OCI-LY7 (cell line): Measurements from ENCODE around the gene ELFN1. TPM values are rescaled to one million over a fixed set of nuclear protein-coding genes. Genes with fewer than 3 reads are reported as not detected.

ENCODE experiments used
- BruUV-seq: library from RNA; stranded (reverse); fragments of 400-500 nt; replicated peaks from 2 replicates; lab custom pipeline; 2021; lab: Mats Ljungman, UMichigan
- CTCF ChIA-PET: fragments of 300-600 bp; sonication (Branson Sonifier 250); formaldehyde crosslinking; loops from one replicate; lab custom pipeline; 2022; ENCODE audit warnings: antibody characterized with exemption; ENCODE audit not compliant: unreplicated experiment; lab: Charles Lee
- POLR2A ChIA-PET: fragments of 300-600 bp; sonication (Branson Sonifier 250); formaldehyde crosslinking; loops from one replicate; lab custom pipeline; 2022; ENCODE audit warnings: antibody characterized with exemption; lab: Charles Lee
- DNase-seq: peaks from one replicate; pipeline ENCODE4 v3.0.0-alpha.2; 2015; ENCODE audit warnings: low spot score
- H2AFZ ChIP-seq: fragments of 200-600 bp; sonication (generic), shearing (Covaris generic); 2 replicates; pipeline ENCODE4 v1.6.1; 2014; ENCODE audit warnings: mild to moderate bottlenecking, antibody characterized with exemption, low read length, moderate library complexity
- H3K27ac ChIP-seq: fragments of 200-600 bp; sonication (generic); 2 replicates; pipeline ENCODE4 v1.5.1; 2014; ENCODE audit warnings: mixed run types, low read depth, mild to moderate bottlenecking, moderate library complexity, low read length, inconsistent platforms; ENCODE audit not compliant: poor library complexity, severe bottlenecking
- H3K36me3 ChIP-seq: fragments of 200-600 bp; sonication (generic); 2 replicates; pipeline ENCODE4 v1.6.1; 2014; ENCODE audit warnings: mild to moderate bottlenecking, antibody characterized with exemption, low read length, moderate library complexity, mixed read lengths; ENCODE audit not compliant: insufficient read depth
- H3K4me1 ChIP-seq: fragments of 200-600 bp; sonication (generic); 2 replicates; pipeline ENCODE4 v1.5.1; 2014; ENCODE audit warnings: mild to moderate bottlenecking, low read length; ENCODE audit not compliant: insufficient read depth, poor library complexity, severe bottlenecking
- H3K4me2 ChIP-seq: fragments of 200-600 bp; sonication (generic); 2 replicates; pipeline ENCODE4 v1.6.1; 2014; ENCODE audit warnings: mild to moderate bottlenecking, low read length
- H3K4me3 ChIP-seq: fragments of 200-600 bp; sonication (generic); 2 replicates; pipeline ENCODE4 v1.5.1; 2014; ENCODE audit warnings: mild to moderate bottlenecking, low read depth, low read length; ENCODE audit not compliant: poor library complexity, severe bottlenecking
- H3K79me2 ChIP-seq: fragments of 200-600 bp; sonication (generic); 2 replicates; pipeline ENCODE4 v1.6.1; 2016; ENCODE audit warnings: low read depth, mild to moderate bottlenecking, low read length, moderate library complexity, mixed read lengths; ENCODE audit not compliant: insufficient read depth
- H3K9me2 ChIP-seq: fragments of 200-600 bp; sonication (generic); 2 replicates; pipeline ENCODE4 v1.6.1; 2016; ENCODE audit warnings: mild to moderate bottlenecking, low read length, mixed read lengths; ENCODE audit not compliant: insufficient read depth
- H3K9me3 ChIP-seq: fragments of 200-600 bp; sonication (generic); 2 replicates; pipeline ENCODE4 v1.6.1; 2014; ENCODE audit warnings: mild to moderate bottlenecking, mixed run types, low read length, mixed read lengths
- H4K20me1 ChIP-seq: fragments of 200-600 bp; sonication (generic); 2 replicates; pipeline ENCODE4 v1.6.1; 2014; ENCODE audit warnings: mild to moderate bottlenecking, antibody characterized with exemption, low read length, moderate library complexity, mixed read lengths; ENCODE audit not compliant: insufficient read depth
- CTCF ChIP-seq: fragments of 200-600 bp; sonication (generic); conservative IDR thresholded peaks from 2 replicates; pipeline ENCODE4 v1.5.1; 2014; ENCODE audit warnings: mild to moderate bottlenecking, antibody characterized with exemption, low read length, moderate library complexity, mixed read lengths
- EZH2phosphoT487 ChIP-seq: fragments of 200-600 bp; sonication (generic); IDR thresholded peaks from 2 replicates; pipeline ENCODE4 v1.6.1; 2018; ENCODE audit warnings: low read depth, borderline replicate concordance, mild to moderate bottlenecking, mixed run types, antibody characterized with exemption, low read length, moderate library complexity, mixed read lengths
- intact Hi-C: fragments of 100-400 bp; cut with micrococcal nuclease; formaldehyde crosslinking; loops from one replicate; pipeline ENCODE4 v1.10.0; 2022; ENCODE audit not compliant: unreplicated experiment
- total RNA-seq, 2 experiments: library from RNA; depleted of rRNA in 1 of 2; stranded (reverse); fragments of >200 nt in 1 of 2; shearing (Covaris generic) in 1 of 2; gene quantifications; 2 replicates each; pipeline ENCODE4 v1.2.3, GENCODE V29; 2014 to 2022

Gene ELFN1
- total RNA-seq, 2 experiments from 2014 or later, result not detected

- Histone ChIP-seq H4K20me1 (no peaks in the 10 kb centered on the region), H2AFZ (no peak overlapping the region), H3K36me3 (no peaks in the 10 kb centered on the region), H3K27ac (no peak overlapping the region), H3K79me2 (no peaks in the 10 kb centered on the region), H3K4me2 (no peak overlapping the region), H3K4me3 (no peak overlapping the region), H3K4me1 (peaks cover 4% of the 10 kb centered on the region), H3K9me2 (no peaks in the 10 kb centered on the region), H3K9me3 (no peaks in the 10 kb centered on the region)
- DNase-seq, result no peak
- POLR2A ChIA-PET, result no interaction called here
- TF ChIP-seq EZH2phosphoT487 (no peak), CTCF (no peak)
- intact Hi-C loops, result no loop called here
- BruUV-seq, result no TSS peak
- CTCF ChIA-PET, result no interaction called here
Observed at GRCh38 chr7:1743481-1744230, 73.6 kb downstream of the ELFN1 start.

GRCh38 chr7:1744296-1745017 is 74.4 kb downstream of the ELFN1 start:
- ChIA-PET CTCF (no interaction called here), POLR2A (no interaction called here)
- H3K9me3 ChIP-seq, result no peaks in the 10 kb centered on the region
- no peaks in the 10 kb centered on the region for H4K20me1 ChIP-seq
- TF ChIP-seq CTCF, result no peak
- no peak for TF ChIP-seq EZH2phosphoT487
- no peak overlapping the region for H3K4me2 ChIP-seq
- no peak overlapping the region for H3K4me3 ChIP-seq
- DNase-seq, result no peak
- H3K27ac ChIP-seq, result no peak overlapping the region
- no peaks in the 10 kb centered on the region for H3K36me3 ChIP-seq
- peaks cover 8% of the 10 kb centered on the region for H3K4me1 ChIP-seq
- no peaks in the 10 kb centered on the region for H3K9me2 ChIP-seq
- BruUV-seq, result no TSS peak
- no peaks in the 10 kb centered on the region for H3K79me2 ChIP-seq
- H2AFZ ChIP-seq, result no peak overlapping the region
- intact Hi-C loops, result no loop called here
